HCT116 (cell line): Measurements from ENCODE around the gene NEDD4L. TPM values are rescaled to one million over a fixed set of nuclear protein-coding genes. Genes with fewer than 3 reads are reported as not detected.

Experiments
- ATAC-seq: fragments of 200-7000 bp; cut with Tn5 transposase; 2 replicates; pipeline ENCODE4 v1.9.1; 2020; ENCODE audit warnings: mild to moderate bottlenecking, moderate library complexity
- BruUV-seq: library from RNA; stranded (reverse); fragments of 400-500 nt; replicated peaks from 2 replicates; lab custom pipeline; 2021; lab: Mats Ljungman, UMichigan
- CTCF ChIA-PET: fragments of 300-600 bp; sonication (Branson Sonifier 250); formaldehyde crosslinking; loops from one replicate; lab custom pipeline; 2021; ENCODE audit warnings: antibody characterized with exemption; lab: Charles Lee
- POLR2A ChIA-PET: fragments of 300-600, 350-600 bp; sonication (Branson Sonifier 250); formaldehyde crosslinking; loops from one replicate; lab custom pipeline; 2021; ENCODE audit warnings: antibody characterized with exemption; lab: Charles Lee
- RAD21 ChIA-PET, 2 experiments: fragments of 300-600 bp; sonication (Branson Sonifier 250); formaldehyde crosslinking; loops; one replicate each; lab custom pipeline; 2023; ENCODE audit warnings: low total read pairs in 2 of 2; ENCODE audit not compliant: uncharacterized antibody in 2 of 2, unreplicated experiment in 2 of 2, low non-redundant PET in 1 of 2; lab: Charles Lee
- DNase-seq: peaks from one replicate; pipeline ENCODE4 v3.0.0-alpha.2; 2010; ENCODE audit warnings: low read depth, low spot score
- H2AFZ ChIP-seq: fragments of 200-600 bp; shearing (Covaris generic), sonication (generic); 2 replicates; pipeline ENCODE4 v1.6.1; 2017; ENCODE audit warnings: low read depth, mixed run types, mixed read lengths, antibody characterized with exemption, low read length; ENCODE audit not compliant: poor library complexity, severe bottlenecking
- H3K27ac ChIP-seq: 2 replicates; pipeline ENCODE4 v1.5.1; 2012; ENCODE audit warnings: low read depth, low read length
- H3K27me3 ChIP-seq: fragments of 200-600 bp; sonication (generic); 2 replicates; pipeline ENCODE4 v1.6.1; 2016; ENCODE audit warnings: mixed run types, low read length, mixed read lengths; ENCODE audit not compliant: insufficient read depth
- H3K36me3 ChIP-seq, 2 experiments: fragments of 200-500 bp in 1 of 2; fragments of 200-600 bp in 1 of 2; sonication (Bioruptor generic) in 1 of 2; sonication (generic) in 1 of 2; 2 replicates each; pipeline versions ENCODE4 v1.5.1 to v1.6.1; 2014 to 2016; ENCODE audit warnings: low read length in 2 of 2, inconsistent platforms in 1 of 2, mixed read lengths in 1 of 2, mixed run types in 1 of 2; ENCODE audit not compliant: insufficient read depth in 2 of 2, control insufficient read depth in 1 of 2
- H3K4me1 ChIP-seq, 2 experiments: fragments of 200-600 bp in 1 of 2; sonication (generic) in 1 of 2; 2 replicates each; pipeline versions ENCODE4 v1.5.1 to v1.6.1; 2012 to 2017; ENCODE audit warnings: low read length in 2 of 2, inconsistent platforms in 1 of 2, mild to moderate bottlenecking in 1 of 2, mixed read lengths in 1 of 2, mixed run types in 1 of 2, moderate library complexity in 1 of 2; ENCODE audit not compliant: insufficient read depth in 2 of 2, control insufficient read depth in 1 of 2
- H3K4me2 ChIP-seq: fragments of 200-600 bp; sonication (generic); 2 replicates; pipeline ENCODE4 v1.6.1; 2017; ENCODE audit warnings: mixed run types, low read length, mixed read lengths
- H3K4me3 ChIP-seq, 2 experiments: fragments of 200-600 bp in 1 of 2; sonication (generic) in 1 of 2; replicated peaks in 1 of 2; 2 replicates each; pipeline ENCODE4 v1.5.1; 2011 to 2016; ENCODE audit warnings: low read length in 2 of 2, control low read depth in 1 of 2, low read depth in 1 of 2, mild to moderate bottlenecking in 1 of 2, mixed read lengths in 1 of 2, mixed run types in 1 of 2
- H3K79me2 ChIP-seq: fragments of 200-600 bp; sonication (generic); 2 replicates; pipeline ENCODE4 v1.6.1; 2017; ENCODE audit warnings: mild to moderate bottlenecking, mixed run types, low read length, moderate library complexity, mixed read lengths; ENCODE audit not compliant: insufficient read depth
- H3K9ac ChIP-seq: fragments of 200-600 bp; sonication (generic); 2 replicates; pipeline ENCODE4 v1.6.1; 2016; ENCODE audit warnings: low read length, mixed read lengths
- H3K9me2 ChIP-seq: fragments of 200-600 bp; sonication (generic), shearing (Covaris generic); 2 replicates; pipeline ENCODE4 v1.6.1; 2017; ENCODE audit warnings: mixed run types, mild to moderate bottlenecking, moderate library complexity; ENCODE audit not compliant: insufficient read depth
- H3K9me3 ChIP-seq, 2 experiments: fragments of 200-500 bp in 1 of 2; fragments of 200-600 bp in 1 of 2; sonication (Bioruptor generic) in 1 of 2; sonication (generic) in 1 of 2; 2 replicates each; pipeline ENCODE4 v1.6.1; 2014 to 2017; ENCODE audit warnings: low read length in 2 of 2, mixed read lengths in 2 of 2, inconsistent platforms in 1 of 2, low read depth in 1 of 2, mild to moderate bottlenecking in 1 of 2, mixed run types in 1 of 2, moderate library complexity in 1 of 2; ENCODE audit not compliant: control insufficient read depth in 1 of 2, insufficient read depth in 1 of 2
- H4K20me1 ChIP-seq: fragments of 200-600 bp; sonication (generic), shearing (Covaris generic); 2 replicates; pipeline ENCODE4 v1.6.1; 2017; ENCODE audit warnings: mixed run types, mild to moderate bottlenecking, moderate library complexity; ENCODE audit not compliant: insufficient read depth
- CEBPB ChIP-seq: IDR thresholded peaks from 2 replicates; pipeline ENCODE4 v1.6.1; 2012; ENCODE audit warnings: low read depth
- ELF1 ChIP-seq: IDR thresholded peaks from 2 replicates; pipeline ENCODE4 v1.6.1; 2012; ENCODE audit warnings: low read depth, borderline replicate concordance
- EZH2phosphoT487 ChIP-seq: fragments of 200-600 bp; IDR thresholded peaks from 2 replicates; pipeline ENCODE4 v1.6.1; 2018; ENCODE audit warnings: antibody characterized with exemption, borderline replicate concordance
- JUND ChIP-seq: IDR thresholded peaks from 2 replicates; pipeline ENCODE4 v1.6.1; 2012
- POLR2A ChIP-seq: IDR thresholded peaks from 2 replicates; pipeline ENCODE4 v1.7.0; 2011; ENCODE audit warnings: borderline replicate concordance; ENCODE audit not compliant: insufficient read depth, insufficient read length; ENCODE audit errors: extremely low read depth
- POLR2AphosphoS5 ChIP-seq: IDR thresholded peaks from 2 replicates; pipeline ENCODE4 v1.6.1; 2011; ENCODE audit warnings: mild to moderate bottlenecking, low read depth, low read length, moderate library complexity
- REST ChIP-seq: IDR thresholded peaks from 2 replicates; pipeline ENCODE4 v1.6.1; 2012; ENCODE audit warnings: low read depth
- SIN3A ChIP-seq: IDR thresholded peaks from 2 replicates; pipeline ENCODE4 v1.6.1; 2012; ENCODE audit warnings: low read depth
- SP1 ChIP-seq: IDR thresholded peaks from 2 replicates; pipeline ENCODE4 v1.6.1; 2012; ENCODE audit warnings: low read depth
- TCF7L2 ChIP-seq: IDR thresholded peaks from 2 replicates; pipeline ENCODE4 v1.7.0; 2011; ENCODE audit warnings: borderline replicate concordance, inconsistent platforms; ENCODE audit not compliant: insufficient read depth, insufficient read length; ENCODE audit errors: extremely low read depth
- YY1 ChIP-seq: IDR thresholded peaks from 2 replicates; pipeline ENCODE4 v1.6.1; 2011; ENCODE audit warnings: low read length, low read depth, moderate library complexity, mild to moderate bottlenecking; ENCODE audit not compliant: insufficient replicate concordance; ENCODE audit errors: extremely low read depth
- ZNF274 ChIP-seq: fragments of 200-500 bp; sonication (Bioruptor generic); IDR thresholded peaks from 2 replicates; pipeline ENCODE4 v1.6.1; 2014; ENCODE audit warnings: mild to moderate bottlenecking, low read depth, low read length, inconsistent platforms
- intact Hi-C: fragments of 100-400 bp; cut with micrococcal nuclease; formaldehyde crosslinking; loops from 2 replicates; pipeline ENCODE4 v1.10.0; 2022
- total RNA-seq: library from RNA; stranded (reverse); gene quantifications from one replicate; pipeline ENCODE4 v1.2.1, GENCODE V29; 2021; ENCODE audit not compliant: unreplicated experiment
- TF ChIP-seq, protein P1 (sequence below): IDR thresholded peaks from 2 replicates; pipeline ENCODE4 v1.6.1; 2011; ENCODE audit warnings: mild to moderate bottlenecking, low read length, moderate library complexity; ENCODE audit not compliant: insufficient replicate concordance; ENCODE audit errors: extremely low read depth
- TF ChIP-seq, protein P2 (sequence below), 3 experiments: fragments of 200-600 bp in 1 of 3; sonication (generic) in 1 of 3; IDR thresholded peaks in 2 of 3; conservative IDR thresholded peaks in 1 of 3; 2 replicates each; pipeline ENCODE4 v1.5.1; 2012 to 2017; ENCODE audit warnings: low read depth in 2 of 3, low read length in 2 of 3, antibody characterized with exemption in 1 of 3, borderline replicate concordance in 1 of 3, control low read depth in 1 of 3, mild to moderate bottlenecking in 1 of 3, mixed read lengths in 1 of 3, mixed run types in 1 of 3, moderate library complexity in 1 of 3; ENCODE audit not compliant: insufficient read depth in 1 of 3

NEDD4L gene
- total RNA-seq, 1 experiment from 2014 or later = 41.5 TPM

- ATAC-seq = no peak
- no peak for TF ChIP-seq JUND
- TF ChIP-seq REST = no peak
- TF ChIP-seq CEBPB = no peak
- no peak for TF ChIP-seq TCF7L2
- no peak for TF ChIP-seq ZNF274
- no peak for TF ChIP-seq ELF1
- TF ChIP-seq SIN3A = no peak
- no peak for TF ChIP-seq POLR2A
- TF ChIP-seq, protein P1, sequence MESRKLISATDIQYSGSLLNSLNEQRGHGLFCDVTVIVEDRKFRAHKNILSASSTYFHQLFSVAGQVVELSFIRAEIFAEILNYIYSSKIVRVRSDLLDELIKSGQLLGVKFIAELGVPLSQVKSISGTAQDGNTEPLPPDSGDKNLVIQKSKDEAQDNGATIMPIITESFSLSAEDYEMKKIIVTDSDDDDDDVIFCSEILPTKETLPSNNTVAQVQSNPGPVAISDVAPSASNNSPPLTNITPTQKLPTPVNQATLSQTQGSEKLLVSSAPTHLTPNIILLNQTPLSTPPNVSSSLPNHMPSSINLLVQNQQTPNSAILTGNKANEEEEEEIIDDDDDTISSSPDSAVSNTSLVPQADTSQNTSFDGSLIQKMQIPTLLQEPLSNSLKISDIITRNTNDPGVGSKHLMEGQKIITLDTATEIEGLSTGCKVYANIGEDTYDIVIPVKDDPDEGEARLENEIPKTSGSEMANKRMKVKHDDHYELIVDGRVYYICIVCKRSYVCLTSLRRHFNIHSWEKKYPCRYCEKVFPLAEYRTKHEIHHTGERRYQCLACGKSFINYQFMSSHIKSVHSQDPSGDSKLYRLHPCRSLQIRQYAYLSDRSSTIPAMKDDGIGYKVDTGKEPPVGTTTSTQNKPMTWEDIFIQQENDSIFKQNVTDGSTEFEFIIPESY = no peak
- no peak for TF ChIP-seq POLR2AphosphoS5
- TF ChIP-seq SP1 = no peak
- TF ChIP-seq, protein P2, sequence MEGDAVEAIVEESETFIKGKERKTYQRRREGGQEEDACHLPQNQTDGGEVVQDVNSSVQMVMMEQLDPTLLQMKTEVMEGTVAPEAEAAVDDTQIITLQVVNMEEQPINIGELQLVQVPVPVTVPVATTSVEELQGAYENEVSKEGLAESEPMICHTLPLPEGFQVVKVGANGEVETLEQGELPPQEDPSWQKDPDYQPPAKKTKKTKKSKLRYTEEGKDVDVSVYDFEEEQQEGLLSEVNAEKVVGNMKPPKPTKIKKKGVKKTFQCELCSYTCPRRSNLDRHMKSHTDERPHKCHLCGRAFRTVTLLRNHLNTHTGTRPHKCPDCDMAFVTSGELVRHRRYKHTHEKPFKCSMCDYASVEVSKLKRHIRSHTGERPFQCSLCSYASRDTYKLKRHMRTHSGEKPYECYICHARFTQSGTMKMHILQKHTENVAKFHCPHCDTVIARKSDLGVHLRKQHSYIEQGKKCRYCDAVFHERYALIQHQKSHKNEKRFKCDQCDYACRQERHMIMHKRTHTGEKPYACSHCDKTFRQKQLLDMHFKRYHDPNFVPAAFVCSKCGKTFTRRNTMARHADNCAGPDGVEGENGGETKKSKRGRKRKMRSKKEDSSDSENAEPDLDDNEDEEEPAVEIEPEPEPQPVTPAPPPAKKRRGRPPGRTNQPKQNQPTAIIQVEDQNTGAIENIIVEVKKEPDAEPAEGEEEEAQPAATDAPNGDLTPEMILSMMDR (IDR thresholded peaks at IDR 0.05 in 2 of 3, conservative IDR thresholded peaks at IDR 0.05 in 1 of 3; ENCODE audit: borderline replicate concordance in 1 of 3, insufficient read depth in 1 of 3, low read depth in 2 of 3, low read length in 2 of 3) = no peak
- TF ChIP-seq YY1 = no peak
- TF ChIP-seq EZH2phosphoT487 = no peak
- no peaks in the 10 kb centered on the region for H3K79me2 ChIP-seq
- RAD21 ChIA-PET = interaction anchor here (0.6 kb wide), 2 partner anchors 48 kb away, joined by 3 to 4 read pairs; no protein-coding TSS in a partner anchor
- no peak overlapping the region for H3K27ac ChIP-seq
- no peak overlapping the region for H3K4me3 ChIP-seq
- no peak overlapping the region for H3K4me2 ChIP-seq
- no peak for DNase-seq
- H3K4me1 ChIP-seq = peaks cover 20 to 21% of the 10 kb centered on the region in 2 experiments
- POLR2A ChIA-PET = no interaction called here
- CTCF ChIA-PET = interaction anchor here (0.8 to 2.4 kb wide), 4 partner anchors 9 to 581 kb away, joined by 3 to 8 read pairs (median 4); no protein-coding TSS in a partner anchor
- H4K20me1 ChIP-seq = no peaks in the 10 kb centered on the region
- no peaks in the 10 kb centered on the region for H3K27me3 ChIP-seq
- H3K9me2 ChIP-seq = no peaks in the 10 kb centered on the region
- H3K36me3 ChIP-seq = no peaks in the 10 kb centered on the region
- no peak overlapping the region for H2AFZ ChIP-seq
- intact Hi-C loops = no loop called here
- BruUV-seq = no TSS peak
- no peak overlapping the region for H3K9ac ChIP-seq
- no peaks in the 10 kb centered on the region for H3K9me3 ChIP-seq
Measured at GRCh38 chr18:58183226-58183625, 139.2 kb downstream of the NEDD4L start.
